SK-N-SH (cell line): ENCODE measurements around the gene LRRC30. TPM values are rescaled to one million over a fixed set of nuclear protein-coding genes. Genes with fewer than 3 reads are reported as not detected.
A peak's percentile ranks its signal among the peaks of the same experiment; 100 is the strongest.

Experiments used
- CTCF ChIA-PET: fragments of 300-600, 350-600 bp; formaldehyde crosslinking; extraction: SDS; loops from one replicate; lab custom pipeline; 2021; lab: Yijun Ruan, JAX
- POLR2A ChIA-PET: fragments of 350-600 bp; sonication (Branson Sonifier 250); formaldehyde crosslinking; extraction: SDS; loops from one replicate; lab custom pipeline; 2020; ENCODE audit warnings: antibody characterized with exemption, inconsistent platforms; lab: Yijun Ruan, JAX
- DNase-seq: peaks from one replicate; pipeline ENCODE4 v3.0.0; 2012
- H2AFZ ChIP-seq: fragments of 200-600 bp; sonication (generic); 2 replicates; pipeline ENCODE4 v1.8.1; 2016; ENCODE audit warnings: antibody characterized with exemption, mild to moderate bottlenecking, low read depth
- H3F3A ChIP-seq: fragments of 200-600 bp; sonication (generic); replicated peaks from 2 replicates; pipeline ENCODE3; 2016; ENCODE audit warnings: antibody characterized with exemption, mild to moderate bottlenecking; ENCODE audit not compliant: insufficient read depth
- H3K27ac ChIP-seq, 2 experiments: fragments of 200-500 bp in 1 of 2; fragments of 200-600 bp in 1 of 2; sonication (Bioruptor generic) in 1 of 2; sonication (generic), shearing (Covaris generic) in 1 of 2; 2 replicates each; pipeline versions ENCODE4 v1.5.1 to v1.6.1; 2014 to 2016; ENCODE audit warnings: low read depth in 2 of 2, inconsistent platforms in 1 of 2, low read length in 1 of 2, mild to moderate bottlenecking in 1 of 2, mixed read lengths in 1 of 2
- H3K27me3 ChIP-seq: fragments of 200-600 bp; sonication (generic), shearing (Covaris generic); 2 replicates; pipeline ENCODE4 v1.6.1; 2016; ENCODE audit warnings: mixed run types; ENCODE audit not compliant: insufficient read depth
- H3K36me3 ChIP-seq, 2 experiments: fragments of 200-500 bp in 1 of 2; fragments of 200-600 bp in 1 of 2; sonication (Bioruptor generic) in 1 of 2; sonication (generic) in 1 of 2; replicated peaks in 1 of 2; 2 replicates each; pipeline versions ENCODE3 to v1.5.1; 2014 to 2016; ENCODE audit warnings: low read length in 1 of 2, mild to moderate bottlenecking in 1 of 2; ENCODE audit not compliant: insufficient read depth in 2 of 2, control insufficient read depth in 1 of 2
- H3K4me1 ChIP-seq, 2 experiments: fragments of 200-500 bp in 1 of 2; fragments of 200-600 bp in 1 of 2; sonication (Bioruptor generic) in 1 of 2; sonication (generic), shearing (Covaris generic) in 1 of 2; 2 replicates each; pipeline versions ENCODE4 v1.5.1 to v1.6.1; 2014 to 2016; ENCODE audit warnings: low read depth in 1 of 2, low read length in 1 of 2, mixed run types in 1 of 2; ENCODE audit not compliant: insufficient read depth in 2 of 2, control insufficient read depth in 1 of 2
- H3K4me2 ChIP-seq: fragments of 200-600 bp; sonication (generic), shearing (Covaris generic); 2 replicates; pipeline ENCODE4 v1.6.1; 2017; ENCODE audit warnings: mixed run types
- H3K4me3 ChIP-seq, 2 experiments: fragments of 200-500 bp in 1 of 2; fragments of 200-600 bp in 1 of 2; sonication (Bioruptor generic) in 1 of 2; sonication (generic), shearing (Covaris generic) in 1 of 2; 2 replicates each; pipeline versions ENCODE4 v1.5.1 to v1.8.1; 2014 to 2016; ENCODE audit warnings: low read depth in 2 of 2, inconsistent platforms in 1 of 2, low read length in 1 of 2, mild to moderate bottlenecking in 1 of 2, mixed read lengths in 1 of 2, moderate library complexity in 1 of 2
- H3K79me2 ChIP-seq: fragments of 200-600 bp; sonication (generic); 2 replicates; pipeline ENCODE4 v1.8.1; 2017; ENCODE audit warnings: mild to moderate bottlenecking; ENCODE audit not compliant: insufficient read depth
- H3K9ac ChIP-seq: fragments of 200-600 bp; sonication (generic); 2 replicates; pipeline ENCODE4 v1.6.1; 2017; ENCODE audit warnings: mixed run types
- H3K9me2 ChIP-seq: fragments of 200-600 bp; sonication (generic); 2 replicates; pipeline ENCODE4 v1.6.1; 2017; ENCODE audit warnings: mixed run types
- H3K9me3 ChIP-seq: fragments of 200-600 bp; sonication (generic); 2 replicates; pipeline ENCODE4 v1.6.1; 2017; ENCODE audit warnings: mixed run types, mild to moderate bottlenecking, moderate library complexity
- H4K20me1 ChIP-seq: fragments of 200-600 bp; sonication (generic); 2 replicates; pipeline ENCODE4 v1.6.1; 2017; ENCODE audit warnings: mild to moderate bottlenecking, mixed run types; ENCODE audit not compliant: insufficient read depth
- CHD2 ChIP-seq: fragments of 150-350 bp; IDR thresholded peaks from 2 replicates; pipeline ENCODE4 v1.6.1; 2018; ENCODE audit warnings: low read length; ENCODE audit not compliant: partially characterized antibody
- ELF1 ChIP-seq: IDR thresholded peaks from 2 replicates; pipeline ENCODE4 v1.4.0; 2012
- EP300 ChIP-seq, 2 experiments: IDR thresholded peaks; 2 replicates each; pipeline versions ENCODE4 v1.4.0 to v1.6.1; 2012; ENCODE audit warnings: borderline replicate concordance in 1 of 2, low read depth in 1 of 2, low read length in 1 of 2
- FOXJ3 ChIP-seq: sonication (generic); formaldehyde crosslinking; IDR thresholded peaks from 2 replicates; pipeline ENCODE4 v1.5.1; 2020; ENCODE audit warnings: mild to moderate bottlenecking, missing genetic modification reagents
- FOXM1 ChIP-seq: IDR thresholded peaks from 2 replicates; pipeline ENCODE4 v1.4.0; 2012; ENCODE audit warnings: low read depth, mild to moderate bottlenecking
- GABPA ChIP-seq: IDR thresholded peaks from 2 replicates; pipeline ENCODE4 v1.4.0; 2012; ENCODE audit warnings: low read depth, mild to moderate bottlenecking
- GATA2 ChIP-seq: sonication (generic); formaldehyde crosslinking; IDR thresholded peaks from 2 replicates; pipeline ENCODE4 v1.5.0; 2020; ENCODE audit warnings: mild to moderate bottlenecking, missing genetic modification reagents
- JUND ChIP-seq: IDR thresholded peaks from 2 replicates; pipeline ENCODE4 v1.4.0; 2012
- MEF2A ChIP-seq: IDR thresholded peaks from 2 replicates; pipeline ENCODE4 v1.4.0; 2012; ENCODE audit warnings: low read depth, borderline replicate concordance
- MXI1 ChIP-seq: IDR thresholded peaks from 2 replicates; pipeline ENCODE4 v1.6.1; 2012; ENCODE audit warnings: mild to moderate bottlenecking, low read depth, low read length, improper control_type of control experiment
- NFIC ChIP-seq: IDR thresholded peaks from 2 replicates; pipeline ENCODE4 v1.4.0; 2012; ENCODE audit warnings: borderline replicate concordance
- NRF1 ChIP-seq: IDR thresholded peaks from 2 replicates; pipeline ENCODE4 v1.6.1; 2012; ENCODE audit warnings: low read depth, mild to moderate bottlenecking, low read length
- RAD21 ChIP-seq: IDR thresholded peaks from 2 replicates; pipeline ENCODE4 v1.6.1; 2012; ENCODE audit warnings: mild to moderate bottlenecking, low read length
- RCOR1 ChIP-seq: fragments of 150-350 bp; IDR thresholded peaks from 2 replicates; pipeline ENCODE4 v1.6.1; 2017; ENCODE audit warnings: antibody characterized with exemption, low read length
- RXRA ChIP-seq: IDR thresholded peaks from 2 replicates; pipeline ENCODE4 v1.4.0; 2012; ENCODE audit warnings: low read depth, mild to moderate bottlenecking, borderline replicate concordance
- SIN3A ChIP-seq: IDR thresholded peaks from 2 replicates; pipeline ENCODE4 v1.6.1; 2012; ENCODE audit warnings: low read depth, mild to moderate bottlenecking, low read length, moderate library complexity, borderline replicate concordance
- SMC3 ChIP-seq: IDR thresholded peaks from 2 replicates; pipeline ENCODE4 v1.6.1; 2012; ENCODE audit warnings: low read depth, low read length, improper control_type of control experiment
- TAF1 ChIP-seq: IDR thresholded peaks from 2 replicates; pipeline ENCODE4 v1.6.1; 2012; ENCODE audit warnings: low read depth, mild to moderate bottlenecking, low read length, moderate library complexity, borderline replicate concordance
- YY1 ChIP-seq: IDR thresholded peaks from 2 replicates; pipeline ENCODE4 v1.4.0; 2012; ENCODE audit warnings: low read depth, mild to moderate bottlenecking
- WGBS: methylation state at CpG from one replicate; pipeline ENCODE4 v1.1.6; 2017; ENCODE audit warnings: low lambda C conversion rate; 5-methylcytosine and 5-hydroxymethylcytosine counted together
- polyA plus RNA-seq, 3 experiments: library from polyadenylated mRNA; depleted of rRNA; stranded (reverse); fragments of >200 nt; gene quantifications; 2 replicates each; pipeline ENCODE4 v1.2.3, GENCODE V29; 2012
- TF ChIP-seq, protein P1 (sequence below): IDR thresholded peaks from 2 replicates; pipeline ENCODE4 v1.4.0; 2012; ENCODE audit warnings: low read depth
- TF ChIP-seq, protein P2 (sequence below): IDR thresholded peaks from 2 replicates; pipeline ENCODE4; 2012
- TF ChIP-seq, protein P3 (sequence below): fragments of 150-350 bp; IDR thresholded peaks from 2 replicates; pipeline ENCODE4 v1.6.1; 2017; ENCODE audit warnings: antibody characterized with exemption, low read length, low read depth, borderline replicate concordance
- TF ChIP-seq, protein P4 (sequence below): IDR thresholded peaks from 2 replicates; pipeline ENCODE4 v1.4.0; 2012; ENCODE audit warnings: low read depth, borderline replicate concordance

The LRRC30 gene
- polyA plus RNA-seq, 1 of the 3 experiments (the other 2 are of a cell fraction), result not detected

DNA sequence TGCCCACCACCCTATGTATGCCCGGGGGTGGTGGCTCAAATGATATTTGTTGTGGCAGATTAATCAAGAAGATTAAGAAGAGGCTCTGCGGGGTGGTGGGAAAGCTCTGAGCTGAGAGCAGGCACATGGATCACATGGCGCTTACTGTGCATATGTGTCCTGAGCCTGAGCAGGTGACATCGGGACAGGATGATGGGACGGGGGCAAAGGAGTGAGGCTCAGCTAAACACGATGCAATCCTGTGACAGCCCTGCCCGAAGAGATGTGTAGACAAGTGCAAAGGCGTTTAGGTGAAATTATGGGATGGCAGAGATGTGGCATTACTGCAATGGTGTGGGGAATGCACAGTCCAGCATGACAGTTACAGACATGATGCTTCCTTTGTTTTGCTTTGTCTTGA lies 6.0 kb downstream of the LRRC30 start:
- TF ChIP-seq NRF1, result no peak
- no peak for TF ChIP-seq GATA2 (CRISPR knock-in tag)
- no peak for TF ChIP-seq FOXJ3 (CRISPR knock-in tag)
- ChIA-PET POLR2A (no interaction called here), CTCF (interaction anchor here (0.7 to 3.4 kb wide), 4 partner anchors 10 to 330 kb away, joined by 3 to 11 read pairs (median 6); partner anchors contain the start of gene PTPRM)
- no peaks in the 10 kb centered on the region for H4K20me1 ChIP-seq
- no peak overlapping the region for H3K9ac ChIP-seq
- no peaks in the 10 kb centered on the region for H3K9me2 ChIP-seq
- peak overlapping the region in 1 of 2 experiments; percentile 93; a peak in 2 of 4 replicates for H3K27ac ChIP-seq
- H3K27me3 ChIP-seq, result no peaks in the 10 kb centered on the region
- WGBS, result 42% methylated on average over 8 of the region's 8 CpGs
- H3K4me1 ChIP-seq, result peaks cover 0 to 16% of the 10 kb centered on the region in 2 experiments; a peak in 2 of 4 replicates
- no peak for DNase-seq
- H2AFZ ChIP-seq, result no peak overlapping the region
- H3F3A ChIP-seq, result no peaks in the 10 kb centered on the region
- no peaks in the 10 kb centered on the region for H3K9me3 ChIP-seq
- no peaks in the 10 kb centered on the region for H3K36me3 ChIP-seq
- H3K4me2 ChIP-seq, result no peak overlapping the region
- no peaks in the 10 kb centered on the region for H3K79me2 ChIP-seq
- H3K4me3 ChIP-seq, result no peak overlapping the region

DNA sequence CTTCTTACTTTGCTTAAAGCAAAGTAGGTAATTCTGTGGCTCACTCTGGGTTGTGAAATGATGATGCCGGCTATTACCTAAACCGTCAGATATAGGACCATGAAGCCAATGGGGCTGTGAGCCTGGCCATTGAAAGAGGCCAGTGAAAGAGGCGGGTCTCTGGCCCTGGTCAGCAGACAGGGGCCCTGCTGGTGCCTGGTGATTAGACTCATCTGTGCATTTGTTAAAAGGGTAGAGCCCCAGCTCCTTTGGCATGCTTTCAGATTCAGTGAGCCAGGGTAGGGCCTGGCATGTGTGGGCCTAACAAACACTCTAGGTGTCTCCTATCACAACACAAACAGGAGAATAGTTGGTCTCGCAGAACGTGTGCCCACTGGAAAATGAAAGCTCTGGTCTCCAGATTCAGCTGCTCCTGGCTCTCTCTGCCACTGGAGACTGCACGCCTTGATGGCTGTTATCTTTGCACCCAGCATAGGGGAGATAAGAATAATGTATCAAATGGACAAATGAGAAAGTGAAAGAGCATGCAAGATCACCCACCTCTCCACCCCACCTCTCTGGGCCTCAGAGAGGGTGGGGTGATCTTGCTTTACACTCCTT lies 6.9 kb downstream of the LRRC30 start:
- H3K9ac ChIP-seq, result no peak overlapping the region
- H3K4me3 ChIP-seq, result no peak overlapping the region; a peak in 1 of 4 replicates
- no peaks in the 10 kb centered on the region for H3K36me3 ChIP-seq
- ChIA-PET CTCF (interaction anchor here (0.8 to 3.4 kb wide), 6 partner anchors 11 to 329 kb away, joined by 3 to 11 read pairs (median 9); partner anchors contain the start of gene PTPRM), POLR2A (interaction anchor here (0.8 kb wide), 1 partner anchor 12 kb away, joined by 3 read pairs; no protein-coding TSS in a partner anchor)
- peaks cover 0 to 16% of the 10 kb centered on the region in 2 experiments; a peak in 2 of 4 replicates for H3K4me1 ChIP-seq
- H3K27me3 ChIP-seq, result no peaks in the 10 kb centered on the region
- peak; percentile 66 for DNase-seq
- no peaks in the 10 kb centered on the region for H4K20me1 ChIP-seq
- H3K9me3 ChIP-seq, result no peaks in the 10 kb centered on the region
- no peaks in the 10 kb centered on the region for H3K79me2 ChIP-seq
- H3F3A ChIP-seq, result no peaks in the 10 kb centered on the region
- H3K9me2 ChIP-seq, result no peaks in the 10 kb centered on the region
- 18% methylated on average over 5 of the region's 6 CpGs for WGBS
- peak overlapping the region in 1 of 2 experiments; percentile 93; a peak in 2 of 4 replicates for H3K27ac ChIP-seq
- H2AFZ ChIP-seq, result no peak overlapping the region
- H3K4me2 ChIP-seq, result no peak overlapping the region
- TF ChIP-seq, protein P1, sequence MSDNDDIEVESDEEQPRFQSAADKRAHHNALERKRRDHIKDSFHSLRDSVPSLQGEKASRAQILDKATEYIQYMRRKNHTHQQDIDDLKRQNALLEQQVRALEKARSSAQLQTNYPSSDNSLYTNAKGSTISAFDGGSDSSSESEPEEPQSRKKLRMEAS, result no peak
- TF ChIP-seq YY1 (no peak), FOXM1 (no peak), GABPA (no peak), JUND (no peak), EP300 (IDR thresholded peaks at IDR 0.05; ENCODE audit: borderline replicate concordance in 1 of 2, low read depth in 1 of 2, low read length in 1 of 2) (peak in 1 of 2 experiments; percentile 66; a peak in 1 of 4 replicates), ELF1 (no peak), NFIC (no peak), SMC3 (no peak), TAF1 (no peak), MEF2A (no peak), CHD2 (peak; percentile 34), GATA2 (CRISPR knock-in tag) (peak; percentile 94), RXRA (no peak), SIN3A (no peak), RAD21 (no peak), FOXJ3 (CRISPR knock-in tag) (peak; percentile 71; the same call in 1 of the 2 replicates), RCOR1 (peak; percentile 76; the same call in 1 of the 2 replicates), MXI1 (peak; percentile 75), NRF1 (no peak)
- TF ChIP-seq, protein P2, sequence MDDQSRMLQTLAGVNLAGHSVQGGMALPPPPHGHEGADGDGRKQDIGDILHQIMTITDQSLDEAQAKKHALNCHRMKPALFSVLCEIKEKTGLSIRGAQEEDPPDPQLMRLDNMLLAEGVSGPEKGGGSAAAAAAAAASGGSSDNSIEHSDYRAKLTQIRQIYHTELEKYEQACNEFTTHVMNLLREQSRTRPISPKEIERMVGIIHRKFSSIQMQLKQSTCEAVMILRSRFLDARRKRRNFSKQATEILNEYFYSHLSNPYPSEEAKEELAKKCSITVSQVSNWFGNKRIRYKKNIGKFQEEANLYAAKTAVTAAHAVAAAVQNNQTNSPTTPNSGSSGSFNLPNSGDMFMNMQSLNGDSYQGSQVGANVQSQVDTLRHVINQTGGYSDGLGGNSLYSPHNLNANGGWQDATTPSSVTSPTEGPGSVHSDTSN, result no peak
- TF ChIP-seq, protein P3, sequence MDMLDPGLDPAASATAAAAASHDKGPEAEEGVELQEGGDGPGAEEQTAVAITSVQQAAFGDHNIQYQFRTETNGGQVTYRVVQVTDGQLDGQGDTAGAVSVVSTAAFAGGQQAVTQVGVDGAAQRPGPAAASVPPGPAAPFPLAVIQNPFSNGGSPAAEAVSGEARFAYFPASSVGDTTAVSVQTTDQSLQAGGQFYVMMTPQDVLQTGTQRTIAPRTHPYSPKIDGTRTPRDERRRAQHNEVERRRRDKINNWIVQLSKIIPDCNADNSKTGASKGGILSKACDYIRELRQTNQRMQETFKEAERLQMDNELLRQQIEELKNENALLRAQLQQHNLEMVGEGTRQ, result no peak
- TF ChIP-seq, protein P4, sequence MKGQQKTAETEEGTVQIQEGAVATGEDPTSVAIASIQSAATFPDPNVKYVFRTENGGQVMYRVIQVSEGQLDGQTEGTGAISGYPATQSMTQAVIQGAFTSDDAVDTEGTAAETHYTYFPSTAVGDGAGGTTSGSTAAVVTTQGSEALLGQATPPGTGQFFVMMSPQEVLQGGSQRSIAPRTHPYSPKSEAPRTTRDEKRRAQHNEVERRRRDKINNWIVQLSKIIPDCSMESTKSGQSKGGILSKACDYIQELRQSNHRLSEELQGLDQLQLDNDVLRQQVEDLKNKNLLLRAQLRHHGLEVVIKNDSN, result no peak
